H1 (cell line): ENCODE results near the gene WDR90. TPM values are rescaled to one million over a fixed set of nuclear protein-coding genes. Genes with fewer than 3 reads are reported as not detected.
A peak's percentile ranks its signal among the peaks of the same experiment; 100 is the strongest.

Experiments
- EP300 ChIP-seq, 2 experiments: IDR thresholded peaks; 1 replicate in 1 of 2; 2 replicates in 1 of 2; pipeline ENCODE4 v1.6.1; 2011 to 2012; ENCODE audit warnings: low read depth in 2 of 2, low read length in 2 of 2, mild to moderate bottlenecking in 2 of 2, borderline replicate concordance in 1 of 2, inconsistent platforms in 1 of 2, moderate library complexity in 1 of 2
- polyA plus RNA-seq, 7 experiments: library from polyadenylated mRNA; depleted of rRNA in 3 of 7; stranded (reverse) in 5 of 7; unstranded in 2 of 7; fragments of >200 nt in 5 of 7; fragments of 200-250 nt in 2 of 7; gene quantifications; 1 replicate in 5 of 7; 2 replicates in 1 of 7; 4 replicates in 1 of 7; pipeline versions ENCODE4 v1.2.1 to v1.2.3, GENCODE V29; 2011 to 2013; ENCODE audit warnings: missing spikeins in 2 of 7, mixed read lengths in 2 of 7
- total RNA-seq: library from RNA; stranded (reverse); fragmentation: NEBNext Ultra II Directional; extraction: Animal tissue kit (Norgen Biotek cat#: 25700); gene quantifications from 2 replicates; pipeline ENCODE4 v1.2.1, GENCODE V29; 2021

WDR90 gene
- total and polyA plus RNA-seq, 2 of the 8 experiments (the other 6 are each of a cell fraction or from before 2014, with no cell fraction given): 24.0 to 47.2 TPM

DNA sequence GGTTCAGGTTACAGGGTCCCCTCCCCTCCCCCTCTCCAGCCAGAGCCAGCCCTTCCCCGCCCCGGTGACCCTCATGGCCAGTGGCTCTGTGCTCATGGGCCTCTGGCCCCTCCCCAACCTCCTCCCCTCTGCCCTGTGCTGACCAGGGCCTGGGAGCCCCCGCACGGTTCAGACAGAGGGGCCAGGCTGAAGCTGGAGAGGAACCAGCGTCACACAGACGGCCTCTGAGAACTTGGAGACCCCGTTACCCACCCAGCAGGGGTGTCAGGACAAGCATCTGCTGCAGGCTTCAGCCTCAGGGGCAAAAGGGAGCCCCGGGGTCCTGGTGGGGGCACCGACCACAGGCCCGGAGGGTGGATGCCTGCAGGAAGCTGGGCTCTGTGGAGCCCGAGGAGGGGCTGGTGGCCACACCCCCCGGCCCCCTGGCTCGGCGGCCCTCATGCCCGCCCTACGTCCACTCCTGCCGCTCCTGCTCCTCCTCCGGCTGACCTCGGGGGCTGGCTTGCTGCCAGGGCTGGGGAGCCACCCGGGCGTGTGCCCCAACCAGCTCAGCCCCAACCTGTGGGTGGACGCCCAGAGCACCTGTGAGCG lies 18.3 kb upstream of the WDR90 start, which contains the start of gene WFIKKN1 (continued):
- TF ChIP-seq EP300 (IDR thresholded peaks at IDR 0.05; ENCODE audit: borderline replicate concordance in 1 of 2, low read depth in 2 of 2, low read length in 2 of 2): peak in 1 of 2 experiments; percentile 24; a peak in 1 of 3 replicates
- TF ChIP-seq, all 59 proteins: peak for 5
